IgD-negative memory B cell (primary cell): ENCODE measurements around the gene TIA1. TPM values are rescaled to one million over a fixed set of nuclear protein-coding genes. Genes with fewer than 3 reads are reported as not detected.
"Not testable (repeated sequence)": the region's sequence is repeated elsewhere in the genome, so short reads cannot be mapped to it uniquely, and the experiment has no call there.

Experiments
- H3K27ac Mint-ChIP-seq, 3 donors: one replicate each; pipeline ENCODE4 v1.8.0; 2020 to 2022; ENCODE audit warnings: mild to moderate bottlenecking in 3 of 3, mixed read lengths in 3 of 3, moderate library complexity in 1 of 3
- H3K27me3 Mint-ChIP-seq: one replicate; pipeline ENCODE4 v1.8.0; 2021; ENCODE audit warnings: mixed read lengths
- H3K36me3 Mint-ChIP-seq: one replicate; pipeline ENCODE4 v1.8.0; 2020; ENCODE audit warnings: mild to moderate bottlenecking, mixed read lengths
- H3K4me1 Mint-ChIP-seq, 3 donors: one replicate each; pipeline ENCODE4 v1.8.0; 2020 to 2022; ENCODE audit warnings: mixed read lengths in 3 of 3, mild to moderate bottlenecking in 1 of 3
- H3K4me3 Mint-ChIP-seq, 4 donors: one replicate each; pipeline ENCODE4 v1.8.0; 2020 to 2022; ENCODE audit warnings: mild to moderate bottlenecking in 4 of 4, mixed read lengths in 4 of 4, moderate library complexity in 3 of 4
- H3K9me3 Mint-ChIP-seq, 3 donors: one replicate each; pipeline ENCODE4 v1.8.0; 2020 to 2021; ENCODE audit warnings: mixed read lengths in 3 of 3, mild to moderate bottlenecking in 1 of 3
- polyA plus RNA-seq: library from polyadenylated mRNA; unstranded; fragments of 300-500 nt; fragmentation: Illumina TruSeq; gene quantifications from one replicate; pipeline ENCODE4 v1.2.3, GENCODE V29; 2021

Gene TIA1
- polyA plus RNA-seq, 1 donor from 2014 or later, result 54.1 TPM

DNA sequence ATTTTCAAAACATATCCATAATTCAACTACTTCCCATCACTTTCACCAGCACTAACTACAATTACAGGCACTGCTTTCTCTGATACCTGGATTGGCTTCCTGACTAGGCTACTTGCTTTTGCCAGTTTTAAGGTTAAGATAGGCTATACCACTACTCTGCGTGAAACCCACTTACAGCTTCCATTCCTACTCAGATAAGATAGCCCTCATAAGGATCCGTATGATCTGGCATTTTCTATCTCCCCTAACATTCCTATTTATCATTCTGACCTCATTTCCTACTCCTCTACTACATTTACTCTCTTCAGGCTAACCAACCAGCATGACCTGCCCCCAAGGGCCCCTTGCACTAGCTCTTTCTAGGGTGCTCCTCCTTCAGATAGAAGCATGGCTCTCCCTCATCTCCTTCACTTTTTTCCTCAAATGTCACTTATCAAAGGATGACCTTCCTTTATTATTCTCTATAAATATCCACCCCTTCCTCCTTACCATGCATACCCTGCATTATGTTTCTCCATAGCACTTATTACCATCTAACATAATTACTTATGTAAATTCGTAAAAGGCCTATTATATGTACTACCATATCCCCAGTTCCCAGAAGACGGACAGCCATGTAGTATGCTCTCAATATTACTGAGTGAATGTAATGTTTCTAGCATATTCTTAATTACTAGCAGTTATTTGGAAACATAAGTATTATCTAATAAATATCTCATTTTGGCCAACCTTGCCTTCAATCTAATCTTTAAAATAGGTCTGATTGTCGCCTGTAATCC lies 4.4 kb downstream of the TIA1 start:
- Mint-ChIP-seq H3K9me3 (no peaks in the 10 kb centered on the region), H3K4me3 (peak overlapping the region in 2 of 4 donors; percentile 47 to 50)

DNA sequence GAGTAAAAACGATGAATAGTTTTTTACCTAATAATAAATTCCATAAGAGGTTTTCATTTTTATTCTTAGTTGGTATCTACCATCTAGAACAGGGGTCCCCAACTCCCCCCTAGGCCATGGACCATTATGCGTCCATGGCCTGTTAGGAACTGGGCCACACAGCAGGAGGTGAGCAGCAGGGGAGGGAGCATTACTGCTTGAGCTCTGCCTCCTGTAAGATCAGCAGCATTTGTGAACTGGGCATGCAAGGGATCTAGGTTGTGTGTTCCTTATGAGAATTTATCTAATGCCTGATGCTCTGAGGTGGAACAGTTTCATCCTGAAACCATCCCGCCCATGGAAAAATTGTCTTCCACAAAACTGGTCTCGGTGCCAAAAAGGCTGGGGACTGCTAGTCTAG lies 5.9 kb downstream of the TIA1 start:
- peak overlapping the region in 1 of 4 donors; percentile 66 for H3K4me3 Mint-ChIP-seq
- no peaks in the 10 kb centered on the region for H3K9me3 Mint-ChIP-seq
- no peaks in the 10 kb centered on the region for H3K27me3 Mint-ChIP-seq
- no peak overlapping the region for H3K27ac Mint-ChIP-seq
- H3K36me3 Mint-ChIP-seq, result no peaks in the 10 kb centered on the region
- peaks cover 30 to 34% (median 31%) of the 10 kb centered on the region in 3 donors for H3K4me1 Mint-ChIP-seq

More for the DNA sequence above, 4.4 kb downstream of the TIA1 start:
- no peaks in the 10 kb centered on the region for H3K27me3 Mint-ChIP-seq
- peaks cover 34 to 41% (median 34%) of the 10 kb centered on the region in 3 donors for H3K4me1 Mint-ChIP-seq
- H3K36me3 Mint-ChIP-seq, result peaks cover 2% of the 10 kb centered on the region
- H3K27ac Mint-ChIP-seq, result peak overlapping the region in 2 of 3 donors; percentile 6 to 40

DNA sequence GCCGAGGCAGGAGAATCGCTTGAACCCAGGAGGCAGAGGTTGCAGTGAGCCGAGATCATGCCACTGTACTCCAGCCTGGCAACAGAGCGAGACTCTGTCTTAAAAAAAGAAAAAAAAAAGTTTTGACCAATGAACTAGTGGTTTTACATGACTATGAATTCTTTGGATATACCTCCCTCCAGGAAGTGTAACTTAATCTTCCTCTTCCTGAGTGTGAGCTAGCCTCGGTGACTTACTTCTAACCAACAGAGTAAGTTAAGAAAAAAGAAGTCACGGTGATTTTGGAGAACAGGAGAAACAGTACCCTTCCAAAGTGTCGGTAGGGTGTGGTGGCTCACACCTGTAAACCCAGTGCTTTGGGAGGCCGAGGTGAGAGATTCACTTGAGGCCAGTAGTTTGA lies 7.1 kb downstream of the TIA1 start:
- Mint-ChIP-seq H3K4me3 (peak overlapping the region in 1 of 4 donors; percentile 17), H3K27ac (no peak overlapping the region), H3K9me3 (no peaks in the 10 kb centered on the region), H3K4me1 (peaks cover 24 to 25% (median 25%) of the 10 kb centered on the region in 3 donors), H3K27me3 (no peaks in the 10 kb centered on the region), H3K36me3 (no peaks in the 10 kb centered on the region)

DNA sequence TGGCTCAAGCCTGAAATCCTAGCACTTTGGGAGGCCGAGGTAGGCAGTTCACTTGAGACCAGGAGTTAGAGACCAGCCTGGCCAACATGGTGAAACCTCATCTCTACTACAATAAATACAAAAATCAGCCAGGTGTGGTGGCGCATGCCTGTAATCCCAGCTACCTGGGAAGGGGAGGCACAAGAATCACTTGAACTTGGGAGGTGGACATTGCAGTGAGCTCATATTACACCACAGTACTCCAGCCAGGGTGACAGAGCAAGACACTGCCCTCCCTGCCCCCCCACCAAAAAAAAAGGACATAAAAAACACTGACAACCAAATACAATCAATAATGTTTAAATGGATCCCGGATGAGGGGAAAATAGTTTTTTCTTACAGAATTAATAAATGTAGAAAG lies 7.8 kb downstream of the TIA1 start:
- Mint-ChIP-seq H3K4me3 (no peak overlapping the region), H3K9me3 (no peaks in the 10 kb centered on the region), H3K36me3 (no peaks in the 10 kb centered on the region), H3K4me1 (peaks cover 20 to 21% (median 21%) of the 10 kb centered on the region in 3 donors), H3K27ac (no peak overlapping the region), H3K27me3 (no peaks in the 10 kb centered on the region)

DNA sequence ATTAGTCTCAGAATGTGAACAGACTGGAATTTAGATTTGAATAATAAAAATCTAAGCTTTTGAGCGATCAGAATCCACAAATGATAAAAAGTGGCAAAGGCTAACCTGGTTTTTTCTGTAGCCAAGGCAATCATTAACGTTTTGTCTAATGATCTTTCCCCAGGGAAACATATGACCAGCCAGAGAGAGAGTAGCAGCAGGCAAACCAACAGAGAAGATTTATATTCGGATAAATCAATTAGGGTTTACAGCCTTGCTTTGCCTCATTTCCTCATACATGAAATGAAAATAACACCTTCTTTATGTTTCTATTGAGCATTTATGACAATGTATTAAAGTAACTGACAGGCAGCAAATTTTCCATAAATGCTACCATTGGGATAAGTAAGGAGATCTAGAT lies 14.5 kb downstream of the TIA1 start:
- H3K4me1 Mint-ChIP-seq, result peaks cover 0 to 1% (median 0%) of the 10 kb centered on the region in 3 donors
- H3K4me3 Mint-ChIP-seq, result no peak overlapping the region
- H3K36me3 Mint-ChIP-seq, result no peaks in the 10 kb centered on the region
- no peaks in the 10 kb centered on the region for H3K9me3 Mint-ChIP-seq
- no peaks in the 10 kb centered on the region for H3K27me3 Mint-ChIP-seq
- no peak overlapping the region for H3K27ac Mint-ChIP-seq

DNA sequence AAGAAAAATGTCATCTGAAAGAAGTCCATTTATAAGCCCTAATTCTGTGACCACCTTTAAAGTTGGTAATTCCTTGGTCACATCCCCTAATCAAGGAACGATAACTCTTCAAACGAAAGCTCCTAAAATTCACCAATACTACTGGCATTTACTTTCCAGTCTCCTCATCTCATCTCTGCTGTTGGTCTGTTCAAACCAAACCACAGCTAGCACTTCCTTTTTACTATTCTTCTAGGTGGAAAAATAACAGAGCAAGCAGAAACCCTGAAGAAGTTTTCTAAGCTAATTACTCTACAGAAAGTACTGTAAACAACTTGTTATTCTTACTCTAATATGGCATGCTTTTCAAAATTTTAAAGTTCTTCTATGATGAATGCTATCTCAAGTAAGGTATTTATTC lies 21.6 kb downstream of the TIA1 start:
- no peaks in the 10 kb centered on the region for H3K27me3 Mint-ChIP-seq
- H3K4me3 Mint-ChIP-seq, result no peak overlapping the region
- peaks cover 0 to 1% (median 0%) of the 10 kb centered on the region in 3 donors for H3K4me1 Mint-ChIP-seq
- no peak overlapping the region for H3K27ac Mint-ChIP-seq
- H3K9me3 Mint-ChIP-seq, result no peaks in the 10 kb centered on the region
- peaks cover 1% of the 10 kb centered on the region for H3K36me3 Mint-ChIP-seq

DNA sequence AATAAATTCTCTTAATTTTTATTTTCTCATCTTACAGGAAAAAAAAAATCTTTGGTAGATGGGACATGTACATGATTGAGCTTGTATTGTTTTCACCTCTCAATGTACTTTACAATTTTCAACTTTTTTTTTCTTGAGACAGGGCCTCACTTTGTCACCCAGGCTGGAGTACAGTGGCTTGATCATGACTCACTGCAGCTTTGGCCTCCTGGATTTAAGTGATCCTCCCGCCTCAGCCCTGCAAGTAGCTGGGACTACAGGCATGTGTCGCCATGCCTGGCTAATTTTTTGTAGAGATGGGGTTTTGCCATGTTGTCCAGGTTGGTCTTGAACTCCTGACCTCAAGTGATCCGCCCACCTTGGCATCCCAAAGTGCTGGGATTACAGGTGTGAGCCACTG lies 25.1 kb downstream of the TIA1 start:
- not testable (repeated sequence) for H3K4me3 Mint-ChIP-seq, H3K4me1 Mint-ChIP-seq, H3K27me3 Mint-ChIP-seq, H3K9me3 Mint-ChIP-seq, H3K36me3 Mint-ChIP-seq, H3K27ac Mint-ChIP-seq

DNA sequence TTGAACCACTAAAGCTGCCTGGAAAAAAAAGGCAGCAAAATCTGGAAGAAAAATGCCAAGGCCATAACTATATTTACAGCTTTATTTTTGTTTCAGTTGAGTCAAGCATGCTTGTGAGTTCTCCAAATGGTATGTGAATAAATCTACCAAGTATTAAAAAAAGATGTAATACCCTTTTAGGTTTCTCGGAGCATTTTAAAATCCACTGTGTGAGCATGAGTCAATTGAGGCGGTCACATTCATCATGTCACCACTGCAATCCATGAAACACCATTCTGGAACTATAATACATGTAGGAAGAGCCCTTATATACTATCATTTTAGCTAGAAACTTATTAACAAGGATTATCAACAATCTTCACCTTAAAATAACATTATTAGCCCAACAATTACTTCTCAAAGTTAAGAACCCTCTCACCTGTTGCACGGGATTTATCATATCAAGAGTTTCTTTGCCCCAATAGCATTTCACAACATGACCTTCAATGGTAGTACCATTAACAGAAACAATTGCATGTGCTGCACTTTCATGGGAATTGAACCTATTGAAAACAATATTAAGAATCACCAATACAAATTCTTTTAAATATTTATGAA lies 33.4 kb downstream of the TIA1 start:
- peaks cover 2% of the 10 kb centered on the region for H3K36me3 Mint-ChIP-seq
- no peaks in the 10 kb centered on the region for H3K4me1 Mint-ChIP-seq
- no peak overlapping the region for H3K27ac Mint-ChIP-seq
- H3K9me3 Mint-ChIP-seq, result no peaks in the 10 kb centered on the region
- no peak overlapping the region for H3K4me3 Mint-ChIP-seq
- H3K27me3 Mint-ChIP-seq, result no peaks in the 10 kb centered on the region

DNA sequence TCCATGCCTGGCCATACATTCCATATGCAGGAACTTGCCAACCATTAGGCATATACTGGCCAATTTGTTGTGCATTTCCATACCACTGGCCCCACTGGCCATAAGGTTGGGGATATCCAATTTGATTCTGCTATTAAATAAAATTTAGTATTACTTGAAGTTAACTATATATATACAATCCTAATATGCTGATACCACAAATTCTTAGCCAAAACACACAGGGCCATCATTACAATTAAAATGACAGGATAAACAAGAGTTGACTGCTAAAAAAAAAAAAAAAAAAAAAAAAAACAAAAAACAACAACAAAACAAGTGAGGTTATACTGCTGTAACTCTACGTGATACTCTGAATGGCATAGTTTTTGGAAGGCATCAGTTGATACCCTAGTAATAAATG lies 34.1 kb downstream of the TIA1 start:
- Mint-ChIP-seq H3K4me3 (no peak overlapping the region), H3K27ac (no peak overlapping the region), H3K36me3 (peaks cover 2% of the 10 kb centered on the region)

DNA sequence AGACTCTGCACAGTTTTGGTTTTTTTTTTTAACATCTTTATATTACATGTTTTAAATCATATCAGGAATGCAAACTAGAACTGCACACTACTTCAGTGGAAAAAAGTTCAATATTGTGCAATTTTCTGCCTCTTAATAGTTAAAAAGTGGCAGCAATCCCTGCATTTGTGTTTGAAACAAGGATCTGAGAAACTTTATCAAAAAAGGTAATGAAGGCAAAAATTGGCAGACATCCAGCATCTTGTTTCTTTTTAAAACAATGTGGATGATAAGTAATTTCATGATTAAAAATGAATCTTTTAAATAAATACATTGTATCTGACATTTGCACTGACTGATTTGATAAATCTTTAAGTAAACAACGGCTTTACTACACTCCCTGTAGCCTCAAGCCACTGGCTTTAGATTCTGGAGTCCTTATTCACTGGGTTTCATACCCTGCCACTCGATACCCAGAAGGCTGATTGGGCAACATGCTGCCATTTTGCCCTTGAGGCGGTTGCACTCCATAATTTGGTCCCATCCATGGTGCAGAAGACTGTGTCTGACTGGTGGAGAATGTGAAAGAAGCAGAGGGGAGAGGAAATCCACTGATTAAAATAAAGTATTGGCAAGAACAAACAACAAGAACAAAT lies 36.0 kb downstream of the TIA1 start:
- Mint-ChIP-seq H3K27ac (no peak overlapping the region), H3K9me3 (no peaks in the 10 kb centered on the region), H3K4me1 (peaks cover 0 to 1% (median 0%) of the 10 kb centered on the region in 3 donors), H3K4me3 (no peak overlapping the region), H3K36me3 (peaks cover 2% of the 10 kb centered on the region), H3K27me3 (no peaks in the 10 kb centered on the region)

More for the DNA sequence above, 34.1 kb downstream of the TIA1 start:
- Mint-ChIP-seq H3K9me3 (no peaks in the 10 kb centered on the region), H3K27me3 (no peaks in the 10 kb centered on the region), H3K4me1 (peaks cover 0 to 1% (median 0%) of the 10 kb centered on the region in 3 donors)

DNA sequence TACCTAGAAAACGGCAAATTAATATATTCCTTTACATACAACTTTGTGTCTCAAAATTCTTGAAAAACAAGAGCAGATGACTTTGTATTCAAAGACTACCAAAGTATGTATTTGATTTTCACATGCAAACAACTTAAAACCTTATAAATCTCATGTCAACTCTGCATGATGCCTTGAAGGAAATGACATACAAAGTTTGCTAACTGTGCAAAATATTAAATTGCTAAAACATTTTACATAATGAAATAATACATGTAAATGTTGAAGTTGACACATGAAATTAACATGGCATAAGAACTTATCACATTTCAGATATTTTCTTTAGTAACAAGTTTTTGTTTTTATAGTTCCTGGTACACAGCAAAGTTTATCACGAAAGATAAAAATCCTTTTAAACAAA lies 36.8 kb downstream of the TIA1 start:
- H3K4me3 Mint-ChIP-seq, result no peak overlapping the region
- H3K9me3 Mint-ChIP-seq, result no peaks in the 10 kb centered on the region
- H3K4me1 Mint-ChIP-seq, result peaks cover 0 to 1% (median 0%) of the 10 kb centered on the region in 3 donors
- no peaks in the 10 kb centered on the region for H3K27me3 Mint-ChIP-seq
- no peak overlapping the region for H3K27ac Mint-ChIP-seq
- peaks cover 2% of the 10 kb centered on the region for H3K36me3 Mint-ChIP-seq

DNA sequence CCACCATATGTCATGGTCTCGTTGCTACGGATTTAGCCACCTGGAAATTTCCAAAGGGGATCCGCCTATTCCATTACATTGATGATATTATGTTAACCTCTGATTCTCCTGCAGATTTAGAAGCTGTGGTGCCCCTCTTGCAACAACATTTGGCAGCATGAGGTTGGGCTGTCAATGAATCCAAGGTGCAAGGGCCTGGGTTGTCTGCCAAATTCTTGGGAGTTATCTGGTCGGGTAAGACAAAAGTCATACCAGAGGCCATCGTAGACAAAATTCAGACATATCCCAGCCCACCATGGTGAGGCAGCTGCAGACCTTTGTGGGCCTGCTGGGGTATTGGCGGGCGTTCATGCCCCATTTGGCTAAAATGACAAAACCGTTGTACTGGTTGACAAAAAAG lies 44.0 kb downstream of the TIA1 start:
- peaks cover 0 to 2% (median 0%) of the 10 kb centered on the region in 3 donors for H3K9me3 Mint-ChIP-seq

DNA sequence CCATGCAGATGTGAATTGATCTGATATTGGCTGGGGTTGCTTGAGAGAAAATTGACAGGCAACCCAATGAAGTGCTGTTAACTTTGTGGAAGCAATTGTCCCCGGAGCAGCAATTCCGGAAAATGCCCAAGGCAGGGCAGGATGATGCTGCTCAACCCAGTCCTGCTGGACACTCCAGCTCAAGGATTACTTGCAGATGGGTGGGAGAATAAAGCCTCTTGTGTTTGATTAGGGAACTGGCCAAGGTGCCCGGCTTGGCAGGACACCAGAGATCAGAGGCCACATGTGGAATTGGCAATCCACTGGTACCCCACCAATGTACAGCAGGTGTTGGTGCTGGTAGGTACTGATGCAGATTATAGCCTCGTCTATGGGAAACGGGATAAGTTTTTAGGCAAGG lies 45.3 kb downstream of the TIA1 start:
- no peak overlapping the region for H3K27ac Mint-ChIP-seq
- H3K4me3 Mint-ChIP-seq, result no peak overlapping the region
- H3K4me1 Mint-ChIP-seq, result no peaks in the 10 kb centered on the region
- peaks cover 0 to 2% (median 0%) of the 10 kb centered on the region in 3 donors for H3K9me3 Mint-ChIP-seq
- no peaks in the 10 kb centered on the region for H3K36me3 Mint-ChIP-seq
- no peaks in the 10 kb centered on the region for H3K27me3 Mint-ChIP-seq

More for the DNA sequence above, 44.0 kb downstream of the TIA1 start:
- no peaks in the 10 kb centered on the region for H3K4me1 Mint-ChIP-seq
- peak overlapping the region in 1 of 4 donors; percentile 47 for H3K4me3 Mint-ChIP-seq
- H3K27me3 Mint-ChIP-seq, result no peaks in the 10 kb centered on the region
- no peaks in the 10 kb centered on the region for H3K36me3 Mint-ChIP-seq
- H3K27ac Mint-ChIP-seq, result no peak overlapping the region

DNA sequence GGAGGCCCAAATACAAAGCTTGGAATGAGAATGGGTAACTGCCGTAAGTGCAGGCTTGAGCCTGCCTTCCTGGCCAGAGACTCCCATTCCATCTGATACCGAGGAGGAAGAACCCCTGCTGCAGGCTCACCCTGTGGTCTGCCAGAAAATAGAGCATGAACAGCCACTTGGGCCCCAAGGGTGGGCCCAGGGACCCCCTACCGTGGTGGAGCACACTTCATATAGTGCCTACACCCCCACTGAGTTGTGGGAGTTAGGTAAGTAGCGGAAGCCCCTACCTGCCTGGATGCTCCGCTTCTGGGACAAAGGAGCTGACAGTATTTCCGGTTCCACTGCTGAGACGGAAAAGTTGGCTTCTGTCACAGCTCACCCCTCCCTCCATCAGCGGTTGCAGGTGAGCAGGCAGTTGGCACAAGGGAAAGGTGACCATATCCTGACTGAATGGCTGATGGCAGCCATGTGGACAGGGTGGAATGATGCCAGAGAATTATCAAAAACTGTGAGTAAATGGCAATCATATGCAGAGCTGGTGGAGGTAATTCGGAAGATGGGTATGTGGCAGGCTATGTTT lies 46.1 kb downstream of the TIA1 start:
- H3K9me3 Mint-ChIP-seq, result peaks cover 0 to 2% (median 0%) of the 10 kb centered on the region in 3 donors
- H3K36me3 Mint-ChIP-seq, result no peaks in the 10 kb centered on the region
- no peak overlapping the region for H3K4me3 Mint-ChIP-seq
- no peaks in the 10 kb centered on the region for H3K27me3 Mint-ChIP-seq
- H3K4me1 Mint-ChIP-seq, result no peaks in the 10 kb centered on the region
- no peak overlapping the region for H3K27ac Mint-ChIP-seq

DNA sequence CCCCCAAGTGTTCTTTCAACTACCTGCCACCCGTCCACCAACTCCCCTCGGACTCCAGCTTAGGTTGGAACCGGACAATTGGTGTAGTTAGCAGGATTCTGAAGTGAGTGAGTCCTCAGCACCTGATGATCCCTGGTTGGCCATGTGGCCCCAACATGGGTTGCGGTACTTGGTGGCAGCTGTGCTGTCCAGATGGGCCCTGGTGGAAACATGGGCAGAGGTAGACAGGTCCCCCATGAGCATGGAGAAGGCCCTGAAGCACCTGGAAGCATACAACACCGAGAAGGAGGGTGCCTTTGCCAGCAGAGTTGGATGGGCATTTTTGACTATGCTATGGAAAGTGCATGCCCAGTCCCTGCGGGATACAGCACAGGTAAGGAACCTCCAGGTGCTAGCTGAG lies 46.6 kb downstream of the TIA1 start:
- H3K9me3 Mint-ChIP-seq, result peaks cover 0 to 2% (median 0%) of the 10 kb centered on the region in 3 donors
- H3K4me3 Mint-ChIP-seq, result no peak overlapping the region
- no peaks in the 10 kb centered on the region for H3K4me1 Mint-ChIP-seq
- H3K27me3 Mint-ChIP-seq, result no peaks in the 10 kb centered on the region
- H3K36me3 Mint-ChIP-seq, result no peaks in the 10 kb centered on the region
- no peak overlapping the region for H3K27ac Mint-ChIP-seq
